IMR-90 (cell line): ENCODE data around the gene UACA.

Source experiments
- BHLHE40 ChIP-seq: fragments of 150-350 bp; IDR thresholded peaks from 2 replicates; pipeline ENCODE4 v1.6.1; 2016; ENCODE audit warnings: mild to moderate bottlenecking, low read depth, low read length
- CTCF ChIP-seq: conservative IDR thresholded peaks from 2 replicates; pipeline ENCODE4 v1.5.1; 2012; ENCODE audit warnings: mild to moderate bottlenecking, low read depth, low read length, improper control_type of control experiment
- FOS ChIP-seq: fragments of 150-350 bp; IDR thresholded peaks from 2 replicates; pipeline ENCODE4 v1.6.1; 2016; ENCODE audit warnings: low read depth, low read length
- POLR2A ChIP-seq: IDR thresholded peaks from 2 replicates; pipeline ENCODE4 v1.6.1; 2012; ENCODE audit warnings: mild to moderate bottlenecking, low read depth, low read length
- RAD21 ChIP-seq: IDR thresholded peaks from 2 replicates; pipeline ENCODE4 v1.6.1; 2012; ENCODE audit warnings: low read length, improper control_type of control experiment
- RFX5 ChIP-seq: IDR thresholded peaks from 2 replicates; pipeline ENCODE4 v1.8.0; 2012; ENCODE audit warnings: low read depth, mild to moderate bottlenecking, low read length, moderate library complexity
- USF2 ChIP-seq: fragments of 150-350 bp; IDR thresholded peaks from 2 replicates; pipeline ENCODE4 v1.6.1; 2017; ENCODE audit warnings: mild to moderate bottlenecking, antibody characterized with exemption, low read length, low read depth
- TF ChIP-seq, protein P1 (sequence below): fragments of 150-350 bp; IDR thresholded peaks from 2 replicates; pipeline ENCODE4 v1.6.1; 2016; ENCODE audit warnings: low read depth, mild to moderate bottlenecking, low read length, moderate library complexity, borderline replicate concordance

- TF ChIP-seq CTCF, result no peak
- no peak for TF ChIP-seq USF2
- no peak for TF ChIP-seq BHLHE40
- no peak for TF ChIP-seq FOS
- TF ChIP-seq RAD21, result no peak
- TF ChIP-seq POLR2A, result no peak
- TF ChIP-seq, protein P1, sequence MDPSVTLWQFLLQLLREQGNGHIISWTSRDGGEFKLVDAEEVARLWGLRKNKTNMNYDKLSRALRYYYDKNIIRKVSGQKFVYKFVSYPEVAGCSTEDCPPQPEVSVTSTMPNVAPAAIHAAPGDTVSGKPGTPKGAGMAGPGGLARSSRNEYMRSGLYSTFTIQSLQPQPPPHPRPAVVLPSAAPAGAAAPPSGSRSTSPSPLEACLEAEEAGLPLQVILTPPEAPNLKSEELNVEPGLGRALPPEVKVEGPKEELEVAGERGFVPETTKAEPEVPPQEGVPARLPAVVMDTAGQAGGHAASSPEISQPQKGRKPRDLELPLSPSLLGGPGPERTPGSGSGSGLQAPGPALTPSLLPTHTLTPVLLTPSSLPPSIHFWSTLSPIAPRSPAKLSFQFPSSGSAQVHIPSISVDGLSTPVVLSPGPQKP, result no peak
- no peak for TF ChIP-seq RFX5
These were observed 149.1 kb downstream of the UACA start for GRCh38 chr15:70614221-70614620.
